Loucy (cell line): Measurements from ENCODE around the gene C10orf105.

Source experiments
- EZH2phosphoT487 ChIP-seq: fragments of 200-600 bp; IDR thresholded peaks from 2 replicates; pipeline ENCODE4 v1.6.1; 2018; ENCODE audit warnings: antibody characterized with exemption, mild to moderate bottlenecking, moderate library complexity, borderline replicate concordance
- TF ChIP-seq, protein P1 (sequence below): fragments of 200-600 bp; sonication (generic); conservative IDR thresholded peaks from 2 replicates; pipeline ENCODE4 v1.5.1; 2014; ENCODE audit warnings: mild to moderate bottlenecking, antibody characterized with exemption, low read length

DNA sequence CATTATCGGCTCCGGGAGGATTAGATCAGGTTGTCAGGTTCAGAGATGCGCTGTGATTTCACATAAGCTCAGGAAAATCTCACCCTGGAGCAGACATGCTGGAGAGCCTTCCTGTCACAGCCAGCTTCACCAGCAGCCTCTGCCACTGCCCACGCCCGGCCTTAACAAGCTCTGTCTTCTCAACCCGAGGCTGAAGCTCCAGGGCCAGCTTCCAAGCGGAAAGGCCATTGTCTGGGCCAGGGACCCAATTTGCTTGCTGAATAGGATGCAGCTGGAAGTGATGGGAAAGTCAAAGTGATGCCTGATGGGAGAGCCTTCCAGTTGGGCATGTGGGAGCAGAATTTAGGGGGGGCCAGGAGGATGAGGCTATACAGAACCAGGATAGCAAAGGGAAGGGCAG is 36.3 kb downstream of the C10orf105 start:
- TF ChIP-seq, protein P1, sequence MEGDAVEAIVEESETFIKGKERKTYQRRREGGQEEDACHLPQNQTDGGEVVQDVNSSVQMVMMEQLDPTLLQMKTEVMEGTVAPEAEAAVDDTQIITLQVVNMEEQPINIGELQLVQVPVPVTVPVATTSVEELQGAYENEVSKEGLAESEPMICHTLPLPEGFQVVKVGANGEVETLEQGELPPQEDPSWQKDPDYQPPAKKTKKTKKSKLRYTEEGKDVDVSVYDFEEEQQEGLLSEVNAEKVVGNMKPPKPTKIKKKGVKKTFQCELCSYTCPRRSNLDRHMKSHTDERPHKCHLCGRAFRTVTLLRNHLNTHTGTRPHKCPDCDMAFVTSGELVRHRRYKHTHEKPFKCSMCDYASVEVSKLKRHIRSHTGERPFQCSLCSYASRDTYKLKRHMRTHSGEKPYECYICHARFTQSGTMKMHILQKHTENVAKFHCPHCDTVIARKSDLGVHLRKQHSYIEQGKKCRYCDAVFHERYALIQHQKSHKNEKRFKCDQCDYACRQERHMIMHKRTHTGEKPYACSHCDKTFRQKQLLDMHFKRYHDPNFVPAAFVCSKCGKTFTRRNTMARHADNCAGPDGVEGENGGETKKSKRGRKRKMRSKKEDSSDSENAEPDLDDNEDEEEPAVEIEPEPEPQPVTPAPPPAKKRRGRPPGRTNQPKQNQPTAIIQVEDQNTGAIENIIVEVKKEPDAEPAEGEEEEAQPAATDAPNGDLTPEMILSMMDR = no peak
- TF ChIP-seq EZH2phosphoT487 = no peak
